Measurements from ENCODE around the gene METTL4.

METTL4 gene

GRCh38 chr18:2515908-2516625 lies 55.2 kb downstream of the METTL4 start:
- H3K4me1 ChIP-seq (ENCODE audit: control insufficient read depth, low read depth, low read length) = peaks cover 3% of the 10 kb centered on the region
- H3K27me3 ChIP-seq (ENCODE audit: control insufficient read depth, insufficient read depth, low read length) = no peaks in the 10 kb centered on the region
- no peaks in the 10 kb centered on the region for H3K36me3 ChIP-seq (ENCODE audit: control insufficient read depth, low read depth, low read length)
- no peak overlapping the region for H3K4me3 ChIP-seq (ENCODE audit: low read length)
- no peaks in the 10 kb centered on the region for H3K9me3 ChIP-seq (ENCODE audit: control insufficient read depth, low read depth, low read length)
- no peak overlapping the region for H3K9ac ChIP-seq (ENCODE audit: low read length)
- no peak overlapping the region for H3K27ac ChIP-seq (ENCODE audit: low read length)

DNA sequence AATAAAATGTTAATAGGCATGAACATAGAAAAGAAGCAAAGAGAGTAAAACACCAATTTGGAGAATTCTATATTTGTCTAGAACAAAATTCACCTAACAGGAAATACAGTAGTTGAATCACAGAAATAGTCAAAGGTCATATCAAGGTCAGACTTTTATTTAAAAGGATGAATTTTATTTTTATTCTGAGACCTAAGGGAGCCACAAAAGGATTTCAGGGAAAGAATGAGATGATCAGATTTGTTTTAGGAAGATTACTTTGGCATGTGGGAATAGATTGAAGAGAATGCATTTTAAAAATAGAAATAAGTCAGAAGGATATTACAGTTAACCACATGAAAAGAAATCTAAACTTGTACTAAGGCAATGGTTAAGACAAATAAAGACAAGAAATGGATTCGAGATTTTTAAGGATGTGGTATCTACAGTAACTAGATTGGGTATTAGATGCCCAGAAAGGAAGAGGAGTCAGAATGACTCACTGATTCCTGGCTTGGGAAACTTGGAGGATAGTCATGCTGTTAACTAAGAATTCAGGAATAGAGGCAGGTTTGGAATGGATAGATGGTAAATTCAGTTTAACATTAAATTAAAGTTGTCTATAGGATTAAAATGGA lies 56.0 kb downstream of the METTL4 start:
- no peak overlapping the region for H3K27ac ChIP-seq (ENCODE audit: low read length)
- H3K9me3 ChIP-seq (ENCODE audit: control insufficient read depth, low read depth, low read length) = no peaks in the 10 kb centered on the region
- no peaks in the 10 kb centered on the region for H3K27me3 ChIP-seq (ENCODE audit: control insufficient read depth, insufficient read depth, low read length)
- H3K4me1 ChIP-seq (ENCODE audit: control insufficient read depth, low read depth, low read length) = peaks cover 3% of the 10 kb centered on the region
- H3K9ac ChIP-seq (ENCODE audit: low read length) = no peak overlapping the region
- no peaks in the 10 kb centered on the region for H3K36me3 ChIP-seq (ENCODE audit: control insufficient read depth, low read depth, low read length)
- H3K4me3 ChIP-seq (ENCODE audit: low read length) = no peak overlapping the region

DNA sequence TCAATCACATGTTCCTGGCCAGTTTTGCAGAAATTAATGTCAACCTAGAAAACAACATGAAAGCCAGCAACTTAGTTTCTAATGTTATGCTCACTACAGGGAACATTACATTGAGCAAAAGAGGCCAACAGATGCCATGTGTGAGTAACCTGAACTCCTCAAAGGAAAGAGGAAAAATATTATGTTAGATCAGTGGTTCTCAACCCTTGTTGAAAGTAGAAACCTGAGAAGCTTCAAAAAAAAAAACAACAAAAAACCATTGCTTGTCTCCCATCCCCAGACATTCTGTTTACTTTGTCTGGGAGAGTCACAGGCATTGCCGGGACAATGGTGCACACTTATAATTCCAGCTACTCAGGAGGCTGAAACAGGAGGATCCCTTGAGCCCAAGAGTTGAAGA lies 57.7 kb downstream of the METTL4 start:
- Histone ChIP-seq H3K4me3 (ENCODE audit: low read length) (no peak overlapping the region), H3K9me3 (ENCODE audit: control insufficient read depth, low read depth, low read length) (no peaks in the 10 kb centered on the region), H3K4me1 (ENCODE audit: control insufficient read depth, low read depth, low read length) (peaks cover 3% of the 10 kb centered on the region), H3K27ac (ENCODE audit: low read length) (no peak overlapping the region), H3K27me3 (ENCODE audit: control insufficient read depth, insufficient read depth, low read length) (no peaks in the 10 kb centered on the region), H3K36me3 (ENCODE audit: control insufficient read depth, low read depth, low read length) (no peaks in the 10 kb centered on the region), H3K9ac (ENCODE audit: low read length) (no peak overlapping the region)

GRCh38 chr18:2512059-2512458 lies 59.2 kb downstream of the METTL4 start:
- H3K27ac ChIP-seq (ENCODE audit: low read length) = no peak overlapping the region
- peaks cover 3% of the 10 kb centered on the region for H3K4me1 ChIP-seq (ENCODE audit: control insufficient read depth, low read depth, low read length)
- H3K9ac ChIP-seq (ENCODE audit: low read length) = no peak overlapping the region
- no peaks in the 10 kb centered on the region for H3K9me3 ChIP-seq (ENCODE audit: control insufficient read depth, low read depth, low read length)
- H3K4me3 ChIP-seq (ENCODE audit: low read length) = no peak overlapping the region
- no peaks in the 10 kb centered on the region for H3K27me3 ChIP-seq (ENCODE audit: control insufficient read depth, insufficient read depth, low read length)
- H3K36me3 ChIP-seq (ENCODE audit: control insufficient read depth, low read depth, low read length) = no peaks in the 10 kb centered on the region

DNA sequence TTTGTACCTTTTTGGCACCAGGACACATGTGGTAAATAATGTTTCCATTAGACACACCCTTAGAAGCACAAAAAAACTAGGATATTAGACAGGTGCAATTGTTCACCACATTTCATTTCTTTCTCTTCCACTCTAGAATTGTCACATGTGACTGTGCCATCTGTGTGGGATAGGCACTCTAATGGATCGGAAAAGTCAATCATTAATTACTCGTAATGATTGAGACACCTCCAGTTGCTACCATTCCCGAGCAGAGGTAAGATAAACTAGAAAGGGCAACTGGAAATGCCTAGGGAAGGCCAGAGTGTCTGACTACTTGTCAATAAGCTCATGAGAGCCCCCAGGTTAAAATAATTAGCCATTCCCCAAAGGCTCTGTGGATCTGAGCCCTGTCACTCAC lies 59.9 kb downstream of the METTL4 start:
- Histone ChIP-seq H3K27ac (ENCODE audit: low read length) (no peak overlapping the region), H3K4me1 (ENCODE audit: control insufficient read depth, low read depth, low read length) (peaks cover 3% of the 10 kb centered on the region), H3K9me3 (ENCODE audit: control insufficient read depth, low read depth, low read length) (no peaks in the 10 kb centered on the region), H3K9ac (ENCODE audit: low read length) (no peak overlapping the region), H3K4me3 (ENCODE audit: low read length) (no peak overlapping the region), H3K27me3 (ENCODE audit: control insufficient read depth, insufficient read depth, low read length) (no peaks in the 10 kb centered on the region), H3K36me3 (ENCODE audit: control insufficient read depth, low read depth, low read length) (no peaks in the 10 kb centered on the region)

DNA sequence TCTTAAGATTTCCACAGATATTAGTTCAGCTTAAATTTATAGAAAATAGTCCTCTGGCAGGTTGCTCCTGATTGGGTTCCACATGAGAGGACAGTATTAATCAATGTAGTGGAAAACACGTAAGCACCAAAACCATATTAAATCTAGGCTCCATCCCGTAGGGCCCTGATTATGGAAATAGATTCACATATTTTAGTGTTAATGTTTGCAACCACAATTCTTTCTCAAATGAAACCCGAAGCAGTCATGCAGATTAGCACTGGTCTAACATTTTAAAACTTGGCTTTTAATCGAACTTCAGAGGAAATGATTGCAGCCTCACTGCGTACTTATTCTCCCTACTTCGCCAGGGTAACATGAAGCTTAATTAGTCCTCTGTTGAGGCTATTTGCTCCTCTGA lies 60.9 kb downstream of the METTL4 start:
- H3K27me3 ChIP-seq (ENCODE audit: control insufficient read depth, insufficient read depth, low read length) = no peaks in the 10 kb centered on the region
- no peak overlapping the region for H3K9ac ChIP-seq (ENCODE audit: low read length)
- H3K4me1 ChIP-seq (ENCODE audit: control insufficient read depth, low read depth, low read length) = no peaks in the 10 kb centered on the region

DNA sequence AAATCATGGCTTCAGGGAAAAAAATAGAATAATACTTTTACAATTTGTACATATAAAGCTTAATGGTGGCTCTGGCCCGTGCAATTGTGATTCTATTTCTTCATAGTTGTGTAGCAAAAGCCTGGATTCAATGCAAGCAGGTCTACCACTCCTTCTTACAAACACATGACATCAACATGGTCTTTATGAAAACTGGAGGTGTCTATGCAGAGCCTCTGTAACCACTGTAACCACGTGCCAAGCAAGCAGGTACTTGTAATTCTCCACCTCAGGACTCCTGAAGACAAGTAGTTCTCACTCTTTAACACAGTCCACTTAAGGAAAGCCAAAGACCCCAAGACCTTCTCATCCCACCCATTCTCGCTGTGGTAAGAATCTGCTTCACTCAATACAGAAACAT lies 62.6 kb downstream of the METTL4 start:
- H3K36me3 ChIP-seq (ENCODE audit: control insufficient read depth, low read depth, low read length) = no peaks in the 10 kb centered on the region
- H3K4me3 ChIP-seq (ENCODE audit: low read length) = no peak overlapping the region
- H3K27ac ChIP-seq (ENCODE audit: low read length) = no peak overlapping the region
- no peak overlapping the region for H3K9ac ChIP-seq (ENCODE audit: low read length)
- H3K9me3 ChIP-seq (ENCODE audit: control insufficient read depth, low read depth, low read length) = no peaks in the 10 kb centered on the region
- no peaks in the 10 kb centered on the region for H3K27me3 ChIP-seq (ENCODE audit: control insufficient read depth, insufficient read depth, low read length)
- H3K4me1 ChIP-seq (ENCODE audit: control insufficient read depth, low read depth, low read length) = no peaks in the 10 kb centered on the region

More for the DNA sequence above, 60.9 kb downstream of the METTL4 start:
- Histone ChIP-seq H3K27ac (ENCODE audit: low read length) (no peak overlapping the region), H3K36me3 (ENCODE audit: control insufficient read depth, low read depth, low read length) (no peaks in the 10 kb centered on the region), H3K9me3 (ENCODE audit: control insufficient read depth, low read depth, low read length) (no peaks in the 10 kb centered on the region), H3K4me3 (ENCODE audit: low read length) (no peak overlapping the region)

DNA sequence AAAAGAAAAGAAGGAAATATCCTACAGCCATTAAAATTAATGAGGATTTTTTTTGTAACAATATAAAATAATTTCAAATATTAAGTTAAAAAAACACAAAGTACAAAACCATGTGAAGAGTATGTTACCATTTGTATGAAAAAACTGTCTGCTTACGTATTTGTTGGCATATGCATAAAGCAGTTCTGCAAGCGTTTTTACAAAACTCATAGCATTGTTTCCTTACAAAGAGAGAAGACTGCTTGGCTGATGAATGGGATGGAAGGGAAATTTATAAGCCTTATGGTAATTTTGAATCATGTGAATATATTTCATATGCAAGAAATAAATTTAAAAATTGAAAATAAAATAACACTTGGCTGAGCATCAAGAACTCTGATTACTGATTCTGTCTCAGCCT lies 63.1 kb downstream of the METTL4 start:
- Histone ChIP-seq H3K36me3 (ENCODE audit: control insufficient read depth, low read depth, low read length) (no peaks in the 10 kb centered on the region), H3K9ac (ENCODE audit: low read length) (no peak overlapping the region), H3K27me3 (ENCODE audit: control insufficient read depth, insufficient read depth, low read length) (no peaks in the 10 kb centered on the region), H3K4me1 (ENCODE audit: control insufficient read depth, low read depth, low read length) (no peaks in the 10 kb centered on the region), H3K4me3 (ENCODE audit: low read length) (no peak overlapping the region), H3K9me3 (ENCODE audit: control insufficient read depth, low read depth, low read length) (no peaks in the 10 kb centered on the region), H3K27ac (ENCODE audit: low read length) (no peak overlapping the region)

DNA sequence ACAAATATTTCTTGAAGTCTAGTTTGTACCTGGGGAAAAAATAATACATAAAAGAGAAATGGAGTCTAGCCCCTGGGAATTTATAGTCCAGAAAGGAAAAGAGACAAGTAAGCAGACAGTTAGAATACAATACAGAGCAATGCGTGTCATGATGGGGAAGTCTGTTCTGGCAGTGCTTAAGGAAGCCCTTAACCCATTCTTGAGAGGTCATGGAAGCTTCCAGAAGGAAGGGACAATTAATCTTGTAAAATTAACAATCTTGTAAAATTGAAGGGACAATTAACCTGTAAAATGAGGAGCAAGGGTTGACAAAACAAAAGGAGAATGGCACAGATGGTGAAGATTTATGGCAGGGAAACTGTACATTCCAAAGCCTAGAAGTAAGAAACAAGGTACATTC lies 66.7 kb downstream of the METTL4 start:
- H3K4me3 ChIP-seq (ENCODE audit: low read length) = no peak overlapping the region
- H3K9me3 ChIP-seq (ENCODE audit: control insufficient read depth, low read depth, low read length) = no peaks in the 10 kb centered on the region
- H3K27ac ChIP-seq (ENCODE audit: low read length) = no peak overlapping the region
- no peak overlapping the region for H3K9ac ChIP-seq (ENCODE audit: low read length)
- no peaks in the 10 kb centered on the region for H3K27me3 ChIP-seq (ENCODE audit: control insufficient read depth, insufficient read depth, low read length)
- no peaks in the 10 kb centered on the region for H3K4me1 ChIP-seq (ENCODE audit: control insufficient read depth, low read depth, low read length)
- H3K36me3 ChIP-seq (ENCODE audit: control insufficient read depth, low read depth, low read length) = no peaks in the 10 kb centered on the region

DNA sequence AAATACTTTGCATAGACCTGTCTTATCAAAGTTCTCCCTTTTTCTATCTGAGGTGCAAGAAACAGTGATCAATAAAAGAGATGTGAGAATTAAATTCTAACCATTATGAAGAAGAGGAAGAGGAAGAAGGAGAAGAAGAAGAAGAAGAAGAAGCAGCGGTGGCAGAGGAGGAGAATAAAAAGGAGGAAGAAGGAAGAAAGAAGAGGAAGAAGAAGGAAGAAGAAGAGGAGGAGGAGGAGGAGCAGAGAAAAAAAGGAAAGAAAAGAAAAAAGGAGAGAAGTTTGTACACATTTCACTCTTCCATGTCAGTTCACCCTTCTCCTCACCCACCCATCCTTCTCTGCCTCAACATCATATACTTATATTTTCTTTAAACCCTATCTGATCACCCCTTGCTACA lies 68.4 kb downstream of the METTL4 start:
- Histone ChIP-seq H3K27ac (ENCODE audit: low read length) (no peak overlapping the region), H3K36me3 (ENCODE audit: control insufficient read depth, low read depth, low read length) (no peaks in the 10 kb centered on the region), H3K9ac (ENCODE audit: low read length) (no peak overlapping the region), H3K27me3 (ENCODE audit: control insufficient read depth, insufficient read depth, low read length) (no peaks in the 10 kb centered on the region), H3K4me3 (ENCODE audit: low read length) (no peak overlapping the region), H3K9me3 (ENCODE audit: control insufficient read depth, low read depth, low read length) (no peaks in the 10 kb centered on the region), H3K4me1 (ENCODE audit: control insufficient read depth, low read depth, low read length) (no peaks in the 10 kb centered on the region)

- Histone ChIP-seq H3K27me3 (ENCODE audit: control insufficient read depth, insufficient read depth, low read length) (no peaks in the 10 kb centered on the region), H3K27ac (ENCODE audit: low read length) (no peak overlapping the region), H3K9me3 (ENCODE audit: control insufficient read depth, low read depth, low read length) (no peaks in the 10 kb centered on the region), H3K4me1 (ENCODE audit: control insufficient read depth, low read depth, low read length) (no peaks in the 10 kb centered on the region), H3K9ac (ENCODE audit: low read length) (no peak overlapping the region), H3K36me3 (ENCODE audit: control insufficient read depth, low read depth, low read length) (no peaks in the 10 kb centered on the region), H3K4me3 (ENCODE audit: low read length) (no peak overlapping the region)
These were observed 68.9 kb downstream of the METTL4 start for GRCh38 chr18:2502394-2502793.

DNA sequence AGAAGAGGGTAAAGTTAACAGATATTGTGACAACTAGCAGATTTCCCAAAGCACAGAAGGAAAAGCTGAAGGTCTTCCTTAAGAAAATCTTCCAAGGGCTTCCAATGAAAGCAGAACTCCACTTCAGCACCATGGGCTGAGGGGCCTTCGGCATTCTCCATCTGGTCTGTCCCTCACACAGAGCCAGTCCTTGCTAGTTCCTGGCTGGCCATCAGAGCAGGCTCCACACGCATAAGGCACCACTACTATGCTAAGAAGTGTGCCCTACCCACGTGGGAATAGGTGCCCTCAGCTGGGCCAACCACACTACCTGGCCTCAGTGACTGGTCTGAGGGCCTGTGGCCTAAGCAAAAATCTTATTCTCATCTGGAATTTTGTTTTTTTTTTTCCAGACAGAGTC lies 73.5 kb downstream of the METTL4 start:
- no peak overlapping the region for H3K4me3 ChIP-seq (ENCODE audit: low read length)
- H3K36me3 ChIP-seq (ENCODE audit: control insufficient read depth, low read depth, low read length) = no peaks in the 10 kb centered on the region
- H3K4me1 ChIP-seq (ENCODE audit: control insufficient read depth, low read depth, low read length) = no peaks in the 10 kb centered on the region
- H3K27me3 ChIP-seq (ENCODE audit: control insufficient read depth, insufficient read depth, low read length) = no peaks in the 10 kb centered on the region
- no peak overlapping the region for H3K9ac ChIP-seq (ENCODE audit: low read length)
- no peak overlapping the region for H3K27ac ChIP-seq (ENCODE audit: low read length)
- no peaks in the 10 kb centered on the region for H3K9me3 ChIP-seq (ENCODE audit: control insufficient read depth, low read depth, low read length)
